WI38 (cell line): ENCODE data around the gene SLC22A3.

Source experiments
- H3K4me3 ChIP-seq: 2 replicates; pipeline ENCODE4 v1.5.1; 2011; ENCODE audit warnings: low read depth, mild to moderate bottlenecking, control low read depth, low read length
- TF ChIP-seq, protein P1 (sequence below): IDR thresholded peaks from 2 replicates; pipeline ENCODE4 v1.5.1; 2012; ENCODE audit warnings: low read depth, mild to moderate bottlenecking, control low read depth, low read length

Gene SLC22A3

DNA sequence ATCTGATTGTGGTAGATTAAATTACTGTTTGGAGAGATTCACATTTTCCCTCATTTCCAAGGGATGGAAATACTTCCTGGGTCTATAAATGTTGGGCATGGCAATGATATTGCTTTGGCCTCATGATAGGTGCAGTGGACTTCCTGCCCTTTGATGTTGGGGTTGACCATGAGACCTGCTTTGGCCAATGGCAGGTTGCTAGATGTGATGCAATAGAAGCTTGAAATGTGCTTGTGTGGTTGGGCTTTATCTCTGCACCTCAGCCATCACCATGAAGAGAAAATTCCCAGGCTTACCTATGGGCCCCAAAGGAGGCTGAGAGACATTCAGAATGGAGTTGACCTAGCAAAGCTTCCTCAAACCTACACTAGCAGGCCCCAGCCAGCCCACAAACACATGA, 69.4 kb downstream of the SLC22A3 start:
- no peak overlapping the region for H3K4me3 ChIP-seq
- TF ChIP-seq, protein P1, sequence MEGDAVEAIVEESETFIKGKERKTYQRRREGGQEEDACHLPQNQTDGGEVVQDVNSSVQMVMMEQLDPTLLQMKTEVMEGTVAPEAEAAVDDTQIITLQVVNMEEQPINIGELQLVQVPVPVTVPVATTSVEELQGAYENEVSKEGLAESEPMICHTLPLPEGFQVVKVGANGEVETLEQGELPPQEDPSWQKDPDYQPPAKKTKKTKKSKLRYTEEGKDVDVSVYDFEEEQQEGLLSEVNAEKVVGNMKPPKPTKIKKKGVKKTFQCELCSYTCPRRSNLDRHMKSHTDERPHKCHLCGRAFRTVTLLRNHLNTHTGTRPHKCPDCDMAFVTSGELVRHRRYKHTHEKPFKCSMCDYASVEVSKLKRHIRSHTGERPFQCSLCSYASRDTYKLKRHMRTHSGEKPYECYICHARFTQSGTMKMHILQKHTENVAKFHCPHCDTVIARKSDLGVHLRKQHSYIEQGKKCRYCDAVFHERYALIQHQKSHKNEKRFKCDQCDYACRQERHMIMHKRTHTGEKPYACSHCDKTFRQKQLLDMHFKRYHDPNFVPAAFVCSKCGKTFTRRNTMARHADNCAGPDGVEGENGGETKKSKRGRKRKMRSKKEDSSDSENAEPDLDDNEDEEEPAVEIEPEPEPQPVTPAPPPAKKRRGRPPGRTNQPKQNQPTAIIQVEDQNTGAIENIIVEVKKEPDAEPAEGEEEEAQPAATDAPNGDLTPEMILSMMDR: no peak

- no peak overlapping the region for H3K4me3 ChIP-seq
- TF ChIP-seq, protein P1: no peak
Observed at GRCh38 chr6:160418370-160418769, 70.2 kb downstream of the SLC22A3 start.

DNA sequence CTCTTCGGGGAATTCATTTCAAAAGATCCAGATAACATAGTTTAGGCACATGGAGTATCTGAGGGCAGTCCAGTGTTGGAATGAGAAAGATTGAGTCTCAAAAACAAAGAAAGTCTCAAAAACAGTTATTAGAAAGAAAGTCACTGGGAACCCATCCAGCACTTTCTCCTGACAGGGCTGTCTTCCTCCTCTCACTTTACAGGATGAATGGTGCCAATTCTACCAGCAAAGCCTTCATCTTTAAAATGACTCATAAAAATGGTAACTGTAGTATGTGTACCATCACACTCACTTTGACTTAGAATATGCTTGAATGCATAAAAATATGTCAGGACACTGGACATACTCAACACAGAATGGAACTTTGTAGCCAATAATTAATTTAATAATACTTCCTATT, 71.3 kb downstream of the SLC22A3 start:
- no peak overlapping the region for H3K4me3 ChIP-seq

GRCh38 chr6:160420253-160420968, 72.2 kb downstream of the SLC22A3 start:
- TF ChIP-seq, protein P1: no peak
- H3K4me3 ChIP-seq: no peak overlapping the region

More for the DNA sequence above, 71.3 kb downstream of the SLC22A3 start:
- TF ChIP-seq, protein P1: no peak

DNA sequence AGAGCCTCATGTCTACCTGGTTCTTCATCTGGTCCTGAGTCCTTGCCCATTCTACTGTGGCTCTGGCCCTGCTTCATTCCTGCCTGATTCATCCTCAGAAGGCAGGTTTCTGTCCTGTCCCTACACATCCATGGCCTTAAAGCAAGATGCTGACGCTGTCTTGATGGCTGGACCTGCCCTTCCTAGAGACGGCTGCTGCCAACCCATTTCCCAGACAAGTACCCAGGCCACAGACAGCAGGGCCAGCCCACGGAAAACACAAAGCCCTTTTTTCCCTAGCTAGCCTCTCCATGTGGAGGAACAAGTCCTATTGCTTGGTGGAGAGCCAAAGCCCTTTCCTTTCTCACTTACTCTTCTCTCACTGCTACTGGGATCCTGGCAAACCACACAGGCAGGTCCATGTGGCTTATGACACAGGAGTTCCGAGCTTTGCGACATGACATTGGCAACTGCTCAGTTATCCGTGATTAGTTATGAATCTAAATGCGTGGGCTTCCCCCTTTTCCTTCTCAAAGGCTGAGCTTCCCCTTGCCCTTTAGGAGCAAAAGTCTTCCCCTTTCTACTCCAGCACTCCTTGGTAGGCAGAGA, 72.9 kb downstream of the SLC22A3 start:
- TF ChIP-seq, protein P1: no peak
- no peak overlapping the region for H3K4me3 ChIP-seq

GRCh38 chr6:160421854-160422253, 73.7 kb downstream of the SLC22A3 start:
- TF ChIP-seq, protein P1: no peak
- no peak overlapping the region for H3K4me3 ChIP-seq

GRCh38 chr6:160424256-160424655, 76.1 kb downstream of the SLC22A3 start:
- TF ChIP-seq, protein P1: no peak
- H3K4me3 ChIP-seq: no peak overlapping the region
